Left ventricle myocardium inferior (tissue), 1 donor: ENCODE data around the gene POU2F3. TPM values are rescaled to one million over a fixed set of nuclear protein-coding genes. Genes with fewer than 3 reads are reported as not detected.
"Not testable (repeated sequence)": the region's sequence is repeated elsewhere in the genome, so short reads cannot be mapped to it uniquely, and the experiment has no call there.

ENCODE experiments used
- DNase-seq: peaks from one replicate; pipeline ENCODE4 v3.0.0-alpha.2; 2020
- H3K27ac ChIP-seq: fragments of 200-600 bp; replicated peaks from 2 replicates; pipeline ENCODE4 v1.8.0; 2021
- H3K27me3 ChIP-seq: fragments of 200-600 bp; 2 replicates; pipeline ENCODE4 v1.8.0; 2021; ENCODE audit warnings: low read depth
- H3K36me3 ChIP-seq: fragments of 200-600 bp; 2 replicates; pipeline ENCODE4 v1.8.0; 2021
- H3K4me1 ChIP-seq: fragments of 200-600 bp; 2 replicates; pipeline ENCODE4 v1.8.0; 2021
- H3K4me3 ChIP-seq: fragments of 200-600 bp; 2 replicates; pipeline ENCODE4 v1.8.0; 2021; ENCODE audit warnings: mild to moderate bottlenecking, moderate library complexity
- H3K9me3 ChIP-seq: fragments of 200-600 bp; replicated peaks from 2 replicates; pipeline ENCODE4 v1.8.0; 2021
- CTCF ChIP-seq: fragments of 200-600 bp; IDR thresholded peaks from 2 replicates; pipeline ENCODE4 v1.8.0; 2021; ENCODE audit warnings: antibody characterized with exemption, mild to moderate bottlenecking, borderline replicate concordance
- intact Hi-C: fragments of 100-400 bp; cut with micrococcal nuclease; formaldehyde crosslinking; loops from one replicate; pipeline ENCODE4 v1.11.0; 2022
- total RNA-seq: library from RNA; stranded (reverse); fragmentation: NEBNext Ultra II Directional; extraction: Animal tissue kit (Norgen Biotek cat#: 25700); gene quantifications from one replicate; pipeline ENCODE4 v1.2.1, GENCODE V29; 2021
- donor health status: DM: no; HTN: yes; CAD: no; lungs with severe emphysema.

POU2F3 gene
- total RNA-seq, 1 donor from 2014 or later = not detected

GRCh38 chr11:120272303-120272702 is 32.4 kb downstream of the POU2F3 start:
- no peaks in the 10 kb centered on the region for H3K36me3 ChIP-seq
- TF ChIP-seq CTCF = no peak
- H3K9me3 ChIP-seq = no peaks in the 10 kb centered on the region
- no peak overlapping the region for H3K27ac ChIP-seq
- DNase-seq = no peak
- intact Hi-C loops = no loop called here
- H3K4me3 ChIP-seq = no peak overlapping the region
- no peaks in the 10 kb centered on the region for H3K4me1 ChIP-seq
- peaks cover 42% of the 10 kb centered on the region for H3K27me3 ChIP-seq

GRCh38 chr11:120273432-120273831 is 33.5 kb downstream of the POU2F3 start:
- Histone ChIP-seq H3K9me3 (no peaks in the 10 kb centered on the region), H3K27me3 (peaks cover 32% of the 10 kb centered on the region), H3K27ac (no peak overlapping the region), H3K36me3 (no peaks in the 10 kb centered on the region), H3K4me3 (no peak overlapping the region), H3K4me1 (no peaks in the 10 kb centered on the region)
- no peak for TF ChIP-seq CTCF
- intact Hi-C loops = no loop called here
- no peak for DNase-seq

- H3K4me1 ChIP-seq, intact Hi-C loops, H3K27ac ChIP-seq, H3K9me3 ChIP-seq, H3K4me3 ChIP-seq, H3K36me3 ChIP-seq, DNase-seq: not testable (repeated sequence)
- peaks cover 27% of the 10 kb centered on the region for H3K27me3 ChIP-seq
Measured at GRCh38 chr11:120273956-120274355, 34.0 kb downstream of the POU2F3 start.

- DNase-seq = no peak
- intact Hi-C loops = no loop called here
- no peaks in the 10 kb centered on the region for H3K9me3 ChIP-seq
- H3K27ac ChIP-seq = no peak overlapping the region
- H3K4me3 ChIP-seq = no peak overlapping the region
- H3K27me3 ChIP-seq = peaks cover 4% of the 10 kb centered on the region
- TF ChIP-seq CTCF = no peak
- H3K36me3 ChIP-seq = no peaks in the 10 kb centered on the region
- peaks cover 17% of the 10 kb centered on the region for H3K4me1 ChIP-seq
Measured at GRCh38 chr11:120279502-120279901, 39.6 kb downstream of the POU2F3 start.

GRCh38 chr11:120280600-120281051 is 40.7 kb downstream of the POU2F3 start:
- Histone ChIP-seq H3K4me1 (peaks cover 17% of the 10 kb centered on the region), H3K36me3 (no peaks in the 10 kb centered on the region), H3K9me3 (no peaks in the 10 kb centered on the region), H3K27me3 (peaks cover 4% of the 10 kb centered on the region), H3K4me3 (no peak overlapping the region), H3K27ac (no peak overlapping the region)
- no peak for TF ChIP-seq CTCF
- no peak for DNase-seq
- intact Hi-C loops = no loop called here

GRCh38 chr11:120281143-120281795 is 41.3 kb downstream of the POU2F3 start:
- Histone ChIP-seq H3K27me3 (peaks cover 4% of the 10 kb centered on the region), H3K27ac (no peak overlapping the region), H3K36me3 (no peaks in the 10 kb centered on the region), H3K4me1 (peaks cover 17% of the 10 kb centered on the region), H3K9me3 (no peaks in the 10 kb centered on the region), H3K4me3 (no peak overlapping the region)
- no peak for TF ChIP-seq CTCF
- intact Hi-C loops = no loop called here
- DNase-seq = peak; percentile 30
